HEK293T (cell line): Measurements from ENCODE around the gene CDK14.

Experiments used
- BHLHE40 ChIP-seq: fragments of 450-650 bp; IDR thresholded peaks from 2 replicates; pipeline ENCODE4 v1.6.1; 2016; ENCODE audit warnings: mild to moderate bottlenecking, moderate library complexity, borderline replicate concordance
- CTBP1 ChIP-seq: fragments of 450-650 bp; IDR thresholded peaks from 2 replicates; pipeline ENCODE4 v1.6.1; 2016; ENCODE audit warnings: borderline replicate concordance
- FOXA1 ChIP-seq: fragments of 450-650 bp; IDR thresholded peaks from 2 replicates; pipeline ENCODE4 v1.6.1; 2016; ENCODE audit warnings: mild to moderate bottlenecking
- FOXM1 ChIP-seq: fragments of 450-650 bp; IDR thresholded peaks from 2 replicates; pipeline ENCODE4 v1.6.1; 2017; ENCODE audit warnings: mild to moderate bottlenecking, borderline replicate concordance
- HDGF ChIP-seq: fragments of 450-650 bp; IDR thresholded peaks from 2 replicates; pipeline ENCODE4 v1.6.1; 2017; ENCODE audit warnings: antibody characterized with exemption, borderline replicate concordance
- NFRKB ChIP-seq: fragments of 450-650 bp; IDR thresholded peaks from 2 replicates; pipeline ENCODE4 v1.6.1; 2016; ENCODE audit warnings: mild to moderate bottlenecking, moderate library complexity
- PKNOX1 ChIP-seq: fragments of 450-650 bp; IDR thresholded peaks from 2 replicates; pipeline ENCODE4 v1.6.1; 2016
- SP1 ChIP-seq: fragments of 450-650 bp; IDR thresholded peaks from 2 replicates; pipeline ENCODE4 v1.6.1; 2017
- SUZ12 ChIP-seq: fragments of 450-650 bp; IDR thresholded peaks from 2 replicates; pipeline ENCODE4 v1.6.1; 2016; ENCODE audit warnings: mild to moderate bottlenecking
- ZNF384 ChIP-seq: fragments of 450-650 bp; IDR thresholded peaks from 2 replicates; pipeline ENCODE4 v1.6.1; 2016

GRCh38 chr7:90843472-90843871 lies 247.4 kb downstream of the CDK14 start:
- TF ChIP-seq SP1 (no peak), FOXM1 (no peak), SUZ12 (no peak), FOXA1 (no peak), CTBP1 (no peak), ZNF384 (no peak), NFRKB (no peak), HDGF (no peak), BHLHE40 (no peak), PKNOX1 (no peak)
